Astrocyte of the spinal cord (primary cell): ENCODE measurements around the gene ABCE1.

ENCODE experiments used
- DNase-seq: peaks from one replicate; pipeline ENCODE4 v3.0.0; 2011; ENCODE audit warnings: low read depth, low spot score
- H3K4me3 ChIP-seq: 2 replicates; pipeline ENCODE4 v1.5.1; 2011; ENCODE audit warnings: low read depth, mild to moderate bottlenecking, low read length, moderate library complexity
- in situ Hi-C: cut with HindIII; loops from 2 replicates; pipeline ENCODE4 v1.10.0; 2017; ENCODE audit warnings: low sequenced_read_pairs
- TF ChIP-seq, protein P1 (sequence below): IDR thresholded peaks from 2 replicates; pipeline ENCODE4 v1.5.1; 2012; ENCODE audit warnings: low read depth, mild to moderate bottlenecking, low read length, inconsistent platforms

The ABCE1 gene

DNA sequence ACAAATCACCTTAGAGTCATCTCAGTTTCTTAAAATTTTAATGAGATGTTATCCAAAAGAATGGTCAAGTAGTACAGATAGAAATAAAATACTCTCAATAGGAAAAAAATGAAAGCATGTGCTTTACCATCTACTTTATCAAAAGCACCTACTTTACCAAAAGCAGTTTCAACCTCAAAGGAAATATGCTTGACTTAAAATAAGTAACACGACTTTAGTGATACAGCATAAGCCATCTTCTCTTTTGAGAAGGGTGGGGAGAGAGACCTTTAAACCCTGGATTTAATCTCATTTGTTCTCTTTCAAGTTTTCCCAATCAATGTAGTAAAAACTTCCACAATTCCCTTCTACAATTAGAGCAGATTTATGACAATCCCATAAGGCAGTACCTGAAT, 55.8 kb downstream of the ABCE1 start:
- no peak overlapping the region for H3K4me3 ChIP-seq
- DNase-seq: no peak
- TF ChIP-seq, protein P1, sequence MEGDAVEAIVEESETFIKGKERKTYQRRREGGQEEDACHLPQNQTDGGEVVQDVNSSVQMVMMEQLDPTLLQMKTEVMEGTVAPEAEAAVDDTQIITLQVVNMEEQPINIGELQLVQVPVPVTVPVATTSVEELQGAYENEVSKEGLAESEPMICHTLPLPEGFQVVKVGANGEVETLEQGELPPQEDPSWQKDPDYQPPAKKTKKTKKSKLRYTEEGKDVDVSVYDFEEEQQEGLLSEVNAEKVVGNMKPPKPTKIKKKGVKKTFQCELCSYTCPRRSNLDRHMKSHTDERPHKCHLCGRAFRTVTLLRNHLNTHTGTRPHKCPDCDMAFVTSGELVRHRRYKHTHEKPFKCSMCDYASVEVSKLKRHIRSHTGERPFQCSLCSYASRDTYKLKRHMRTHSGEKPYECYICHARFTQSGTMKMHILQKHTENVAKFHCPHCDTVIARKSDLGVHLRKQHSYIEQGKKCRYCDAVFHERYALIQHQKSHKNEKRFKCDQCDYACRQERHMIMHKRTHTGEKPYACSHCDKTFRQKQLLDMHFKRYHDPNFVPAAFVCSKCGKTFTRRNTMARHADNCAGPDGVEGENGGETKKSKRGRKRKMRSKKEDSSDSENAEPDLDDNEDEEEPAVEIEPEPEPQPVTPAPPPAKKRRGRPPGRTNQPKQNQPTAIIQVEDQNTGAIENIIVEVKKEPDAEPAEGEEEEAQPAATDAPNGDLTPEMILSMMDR: no peak
- in situ Hi-C loops: no loop called here

DNA sequence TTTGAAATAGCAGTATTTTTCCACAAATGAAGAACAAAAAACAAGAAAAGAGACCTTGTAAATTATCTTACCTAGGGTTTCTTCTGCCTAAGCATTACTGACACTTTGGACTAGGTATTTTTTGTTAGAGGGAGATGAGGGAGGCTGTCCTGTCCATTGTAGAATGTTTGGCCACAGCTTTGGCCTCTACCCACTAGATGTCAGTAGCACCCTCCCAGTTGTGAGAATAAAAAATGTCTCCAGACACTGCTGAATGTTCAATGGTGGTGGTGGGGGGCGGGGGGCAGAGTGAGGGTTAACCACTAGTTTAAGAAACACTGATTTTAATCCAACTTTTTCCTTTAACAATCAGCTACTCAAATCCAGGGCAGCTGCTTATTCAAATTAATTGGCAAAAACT, 56.5 kb downstream of the ABCE1 start:
- peak; percentile 30 for DNase-seq
- TF ChIP-seq, protein P1: peak; percentile 73
- in situ Hi-C loops: no loop called here
- H3K4me3 ChIP-seq: no peak overlapping the region

DNA sequence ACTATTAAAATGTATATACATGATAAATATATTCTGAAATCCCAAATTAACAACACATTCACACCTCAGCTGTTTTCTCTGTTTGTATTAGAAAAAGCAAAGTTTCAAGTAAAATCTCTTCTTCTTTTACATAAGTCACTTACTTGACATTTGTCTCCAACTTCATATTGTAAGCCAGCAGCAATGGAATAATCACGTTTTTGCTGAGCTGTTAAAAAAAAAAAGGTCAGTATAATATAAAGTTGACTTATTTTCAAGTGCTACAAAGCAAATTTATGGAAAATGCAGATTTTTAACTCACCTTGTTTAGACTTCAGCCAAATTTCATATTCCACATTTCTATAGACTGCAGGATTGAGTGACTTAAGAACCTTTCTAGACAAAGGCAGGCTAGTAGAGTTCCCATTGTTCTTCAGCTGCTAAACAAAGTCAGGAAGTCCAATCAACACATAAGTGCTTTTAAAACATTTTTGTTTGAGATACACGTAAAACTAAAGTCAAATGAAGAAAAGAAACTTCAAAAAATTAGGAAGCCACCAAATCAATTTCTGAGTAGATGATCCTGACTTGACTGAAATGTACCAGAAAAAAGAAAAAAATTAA, 57.3 kb downstream of the ABCE1 start:
- in situ Hi-C loops: no loop called here
- TF ChIP-seq, protein P1: no peak
- no peak for DNase-seq
- H3K4me3 ChIP-seq: no peak overlapping the region

DNA sequence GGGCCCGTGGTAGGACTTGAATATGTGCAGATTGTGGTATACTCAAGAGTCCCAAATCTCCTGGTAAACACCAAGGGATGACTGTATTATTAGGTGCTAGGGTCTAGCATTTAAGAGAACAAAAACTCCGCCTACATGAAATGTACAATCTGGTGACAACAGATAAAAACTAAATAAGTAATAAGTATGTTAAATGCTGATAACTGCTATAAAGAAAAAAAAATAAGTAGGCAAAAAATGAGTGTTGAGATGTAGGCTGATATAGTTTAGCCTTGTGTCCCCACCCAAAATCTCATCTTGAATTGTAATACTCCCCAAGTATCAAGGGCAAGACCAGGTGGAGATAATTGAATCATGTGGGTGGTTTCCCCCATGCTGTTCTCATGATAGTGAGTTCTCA, 58.9 kb downstream of the ABCE1 start:
- in situ Hi-C loops: no loop called here
- TF ChIP-seq, protein P1: no peak
- no peak for DNase-seq

DNA sequence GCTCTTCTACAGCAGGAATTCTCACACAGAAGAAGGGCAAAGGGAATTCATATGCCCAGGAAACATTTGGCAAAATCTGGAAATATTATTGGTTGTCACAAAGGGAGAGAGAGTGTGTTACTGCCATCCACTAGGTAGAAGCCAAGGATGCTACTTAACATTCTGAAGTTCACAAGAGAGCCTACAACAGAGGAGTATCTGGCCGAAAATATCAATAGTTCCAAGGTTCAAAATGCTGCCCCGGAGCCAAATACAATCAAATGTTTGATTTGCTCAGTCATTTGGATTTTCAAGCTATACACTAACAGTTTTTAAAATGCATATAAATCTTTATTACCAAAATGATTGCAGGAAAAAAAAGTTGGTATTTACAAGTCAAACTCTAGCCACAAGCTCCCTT, 63.4 kb downstream of the ABCE1 start:
- TF ChIP-seq, protein P1: no peak
- H3K4me3 ChIP-seq: no peak overlapping the region
- no peak for DNase-seq
- in situ Hi-C loops: no loop called here

More for the DNA sequence above, 58.9 kb downstream of the ABCE1 start:
- no peak overlapping the region for H3K4me3 ChIP-seq

DNA sequence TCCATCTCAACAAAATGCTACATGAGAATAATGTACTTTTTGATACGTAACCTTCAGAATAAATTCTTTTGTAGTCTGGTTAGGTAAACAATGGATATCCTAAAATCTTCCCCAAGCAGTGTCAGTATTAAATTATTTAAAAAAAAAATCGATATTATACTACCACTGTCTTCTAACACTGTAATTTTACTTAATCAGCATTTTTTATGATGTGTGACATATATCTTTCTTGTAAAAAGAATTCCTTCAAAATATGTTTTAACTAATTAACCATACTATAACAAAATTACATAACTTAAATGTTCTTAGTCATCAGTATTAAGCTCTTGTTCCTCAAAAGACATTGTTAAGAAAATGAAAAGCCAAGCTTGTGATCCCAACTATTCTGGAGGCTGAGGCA, 69.8 kb downstream of the ABCE1 start:
- DNase-seq: no peak
- TF ChIP-seq, protein P1: no peak
- in situ Hi-C loops: no loop called here
- H3K4me3 ChIP-seq: no peak overlapping the region
